ENCODE results near the gene EIF4E2.

DNA sequence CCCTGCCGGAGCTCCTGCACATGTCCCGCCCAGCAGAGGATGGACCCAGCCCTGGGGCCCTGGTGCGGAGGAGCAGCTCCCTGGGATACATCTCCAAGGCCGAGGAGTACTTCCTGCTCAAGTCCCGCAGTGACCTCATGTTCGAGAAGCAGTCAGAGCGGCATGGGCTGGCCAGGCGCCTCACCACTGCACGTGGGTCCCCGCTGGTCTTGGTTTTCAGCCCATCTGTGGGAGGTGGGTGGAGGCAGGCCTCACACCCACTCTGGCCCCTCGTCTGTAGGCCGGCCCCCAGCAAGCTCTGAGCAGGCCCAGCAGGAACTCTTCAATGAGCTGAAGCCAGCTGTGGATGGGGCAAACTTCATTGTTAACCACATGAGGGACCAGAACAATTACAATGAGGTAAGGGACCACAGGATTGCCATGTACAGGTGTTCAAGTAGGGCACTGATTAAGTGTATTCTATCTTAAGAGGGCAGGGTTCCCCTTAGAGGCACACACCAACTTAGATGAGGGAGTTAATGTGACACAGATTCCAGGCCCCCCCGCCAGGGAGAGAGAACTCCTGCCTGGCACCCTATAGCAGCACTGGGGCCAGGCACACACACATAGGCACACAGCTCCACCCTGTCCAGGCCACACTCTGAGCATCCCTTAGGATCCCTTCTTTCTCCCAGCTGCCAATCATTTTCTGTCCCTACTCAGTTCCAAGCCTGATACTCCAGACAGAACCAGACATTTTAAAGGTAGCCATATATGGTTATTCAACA, 16.4 kb upstream of the EIF4E2 start:
- TF ChIP-seq, protein P1, sequence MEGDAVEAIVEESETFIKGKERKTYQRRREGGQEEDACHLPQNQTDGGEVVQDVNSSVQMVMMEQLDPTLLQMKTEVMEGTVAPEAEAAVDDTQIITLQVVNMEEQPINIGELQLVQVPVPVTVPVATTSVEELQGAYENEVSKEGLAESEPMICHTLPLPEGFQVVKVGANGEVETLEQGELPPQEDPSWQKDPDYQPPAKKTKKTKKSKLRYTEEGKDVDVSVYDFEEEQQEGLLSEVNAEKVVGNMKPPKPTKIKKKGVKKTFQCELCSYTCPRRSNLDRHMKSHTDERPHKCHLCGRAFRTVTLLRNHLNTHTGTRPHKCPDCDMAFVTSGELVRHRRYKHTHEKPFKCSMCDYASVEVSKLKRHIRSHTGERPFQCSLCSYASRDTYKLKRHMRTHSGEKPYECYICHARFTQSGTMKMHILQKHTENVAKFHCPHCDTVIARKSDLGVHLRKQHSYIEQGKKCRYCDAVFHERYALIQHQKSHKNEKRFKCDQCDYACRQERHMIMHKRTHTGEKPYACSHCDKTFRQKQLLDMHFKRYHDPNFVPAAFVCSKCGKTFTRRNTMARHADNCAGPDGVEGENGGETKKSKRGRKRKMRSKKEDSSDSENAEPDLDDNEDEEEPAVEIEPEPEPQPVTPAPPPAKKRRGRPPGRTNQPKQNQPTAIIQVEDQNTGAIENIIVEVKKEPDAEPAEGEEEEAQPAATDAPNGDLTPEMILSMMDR (IDR thresholded peaks at IDR 0.05): no peak
- TF ChIP-seq EZH2 (IDR thresholded peaks at IDR 0.05): no peak
